Measurements from ENCODE around the gene CALCOCO1.
"Not testable (repeated sequence)": the region's sequence is repeated elsewhere in the genome, so short reads cannot be mapped to it uniquely, and the experiment has no call there.

CALCOCO1 gene

DNA sequence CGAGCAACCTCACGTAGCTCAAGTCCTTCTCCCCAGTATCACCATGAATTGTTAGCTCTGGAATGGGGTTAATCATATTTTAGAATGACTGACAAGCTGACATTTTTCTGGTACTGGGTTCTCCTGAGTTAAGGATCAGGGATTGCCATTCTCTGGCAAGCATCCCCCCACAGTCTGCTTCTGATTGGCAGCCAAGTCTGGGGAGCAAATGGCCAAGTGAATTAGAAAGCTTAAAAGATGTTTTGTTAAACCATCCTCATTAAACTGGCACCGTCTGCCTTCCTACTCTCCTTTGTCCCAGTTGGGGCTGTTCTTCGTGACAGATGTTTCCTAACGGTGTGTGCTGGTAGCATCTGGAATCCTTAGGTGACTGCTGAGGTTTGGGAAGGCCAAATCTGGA lies 41.7 kb upstream of the CALCOCO1 start:
- no peaks in the 10 kb centered on the region for H3K36me3 ChIP-seq (ENCODE audit: insufficient read depth)
- H3K27ac ChIP-seq = no peak overlapping the region
- no peaks in the 10 kb centered on the region for H3K4me1 ChIP-seq (ENCODE audit: low read depth, poor library complexity, severe bottlenecking)
- H3K27me3 ChIP-seq (ENCODE audit: insufficient read depth, low read depth) = peaks cover 5% of the 10 kb centered on the region; the same call in 1 of the 2 replicates
- no peak overlapping the region for H3K4me3 ChIP-seq (IDR thresholded peaks at IDR 0.05; ENCODE audit: insufficient read depth, low read depth, low read length)
- no peak overlapping the region for H3K9ac ChIP-seq
- no peak overlapping the region for H2AFZ ChIP-seq (ENCODE audit: low read depth)
- H3K4me2 ChIP-seq = no peak overlapping the region
- no peaks in the 10 kb centered on the region for H4K20me1 ChIP-seq (ENCODE audit: insufficient read depth)
- TF ChIP-seq, protein P1, sequence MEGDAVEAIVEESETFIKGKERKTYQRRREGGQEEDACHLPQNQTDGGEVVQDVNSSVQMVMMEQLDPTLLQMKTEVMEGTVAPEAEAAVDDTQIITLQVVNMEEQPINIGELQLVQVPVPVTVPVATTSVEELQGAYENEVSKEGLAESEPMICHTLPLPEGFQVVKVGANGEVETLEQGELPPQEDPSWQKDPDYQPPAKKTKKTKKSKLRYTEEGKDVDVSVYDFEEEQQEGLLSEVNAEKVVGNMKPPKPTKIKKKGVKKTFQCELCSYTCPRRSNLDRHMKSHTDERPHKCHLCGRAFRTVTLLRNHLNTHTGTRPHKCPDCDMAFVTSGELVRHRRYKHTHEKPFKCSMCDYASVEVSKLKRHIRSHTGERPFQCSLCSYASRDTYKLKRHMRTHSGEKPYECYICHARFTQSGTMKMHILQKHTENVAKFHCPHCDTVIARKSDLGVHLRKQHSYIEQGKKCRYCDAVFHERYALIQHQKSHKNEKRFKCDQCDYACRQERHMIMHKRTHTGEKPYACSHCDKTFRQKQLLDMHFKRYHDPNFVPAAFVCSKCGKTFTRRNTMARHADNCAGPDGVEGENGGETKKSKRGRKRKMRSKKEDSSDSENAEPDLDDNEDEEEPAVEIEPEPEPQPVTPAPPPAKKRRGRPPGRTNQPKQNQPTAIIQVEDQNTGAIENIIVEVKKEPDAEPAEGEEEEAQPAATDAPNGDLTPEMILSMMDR (conservative IDR thresholded peaks at IDR 0.05; ENCODE audit: low read depth, low read length) = no peak
- no peaks in the 10 kb centered on the region for H3K79me2 ChIP-seq (ENCODE audit: insufficient read depth, low read depth)

DNA sequence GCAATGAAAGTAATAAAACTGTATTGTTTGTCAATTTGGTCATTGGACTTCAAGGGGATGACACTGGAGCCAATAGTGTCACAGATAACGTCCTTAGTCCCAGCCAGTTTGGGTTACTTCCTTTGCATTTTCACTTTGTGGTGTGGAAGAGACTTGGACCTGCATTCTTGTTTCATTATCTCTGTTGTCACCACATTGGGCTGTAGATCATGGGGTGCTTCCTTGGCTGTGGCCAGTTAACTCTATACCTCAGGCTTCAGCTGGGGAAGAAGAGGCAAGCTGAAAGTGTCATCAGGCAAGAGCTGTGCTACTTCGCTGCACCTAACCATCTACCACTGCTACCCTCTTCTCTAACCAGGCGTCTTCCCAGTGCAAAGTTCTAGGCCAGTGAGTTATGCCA lies 39.6 kb upstream of the CALCOCO1 start:
- no peaks in the 10 kb centered on the region for H3K79me2 ChIP-seq (ENCODE audit: insufficient read depth, low read depth)
- no peak overlapping the region for H3K9ac ChIP-seq
- TF ChIP-seq, protein P1 (conservative IDR thresholded peaks at IDR 0.05; ENCODE audit: low read depth, low read length) = no peak
- no peak overlapping the region for H3K4me3 ChIP-seq (IDR thresholded peaks at IDR 0.05; ENCODE audit: insufficient read depth, low read depth, low read length)
- H3K27ac ChIP-seq = no peak overlapping the region
- H3K27me3 ChIP-seq (ENCODE audit: insufficient read depth, low read depth) = peaks cover 17% of the 10 kb centered on the region; the same call in 1 of the 2 replicates
- no peak overlapping the region for H3K4me2 ChIP-seq
- no peaks in the 10 kb centered on the region for H3K36me3 ChIP-seq (ENCODE audit: insufficient read depth)
- no peaks in the 10 kb centered on the region for H4K20me1 ChIP-seq (ENCODE audit: insufficient read depth)
- no peak overlapping the region for H2AFZ ChIP-seq (ENCODE audit: low read depth)
- H3K4me1 ChIP-seq (ENCODE audit: low read depth, poor library complexity, severe bottlenecking) = no peaks in the 10 kb centered on the region

DNA sequence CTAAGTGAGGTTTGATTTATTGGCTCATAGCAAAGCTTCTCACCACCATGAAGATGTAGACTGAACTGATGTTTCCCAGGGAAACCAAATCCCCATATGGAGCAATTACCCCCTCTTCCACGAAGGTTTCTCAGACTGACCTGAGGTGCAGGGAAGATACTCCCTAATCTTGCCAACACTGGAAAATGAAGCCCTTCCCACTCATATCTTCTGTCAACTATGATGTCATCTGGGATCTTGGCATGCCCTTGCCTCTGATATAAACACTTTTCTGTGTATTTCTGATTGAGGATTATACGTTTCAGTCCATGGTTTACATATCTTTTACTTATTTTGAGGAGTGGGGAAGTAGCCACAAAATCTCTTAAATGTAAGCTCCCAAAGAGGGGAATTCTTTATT lies 38.6 kb upstream of the CALCOCO1 start:
- TF ChIP-seq, protein P1 (conservative IDR thresholded peaks at IDR 0.05; ENCODE audit: low read depth, low read length) = no peak
- Histone ChIP-seq H3K36me3 (ENCODE audit: insufficient read depth) (no peaks in the 10 kb centered on the region), H3K4me2 (no peak overlapping the region), H3K27me3 (ENCODE audit: insufficient read depth, low read depth) (peaks cover 19% of the 10 kb centered on the region; the same call in 1 of the 2 replicates), H3K79me2 (ENCODE audit: insufficient read depth, low read depth) (no peaks in the 10 kb centered on the region), H3K4me1 (ENCODE audit: low read depth, poor library complexity, severe bottlenecking) (no peaks in the 10 kb centered on the region), H4K20me1 (ENCODE audit: insufficient read depth) (no peaks in the 10 kb centered on the region), H3K9ac (no peak overlapping the region), H3K27ac (no peak overlapping the region), H2AFZ (ENCODE audit: low read depth) (no peak overlapping the region), H3K4me3 (IDR thresholded peaks at IDR 0.05; ENCODE audit: insufficient read depth, low read depth, low read length) (no peak overlapping the region)

DNA sequence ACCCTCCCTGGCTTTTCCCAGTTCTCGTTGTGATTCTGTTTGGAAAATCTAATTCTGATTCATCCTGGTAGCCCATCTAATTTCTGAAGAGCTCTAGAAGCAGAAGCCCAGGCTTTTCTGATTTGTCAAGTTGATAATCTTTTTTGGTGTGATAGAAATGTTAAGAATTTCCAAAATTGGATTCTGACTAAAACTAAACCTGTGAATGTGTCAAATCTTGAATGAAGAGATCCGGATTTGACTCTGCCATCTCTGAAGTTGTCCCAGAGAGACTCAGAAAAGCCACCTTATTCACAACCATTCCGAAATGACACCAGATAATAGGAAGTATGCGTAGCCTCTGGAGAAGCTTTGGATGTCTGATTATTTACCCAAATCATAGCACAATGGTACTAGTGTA lies 37.4 kb upstream of the CALCOCO1 start:
- Histone ChIP-seq H3K79me2 (ENCODE audit: insufficient read depth, low read depth) (no peaks in the 10 kb centered on the region), H4K20me1 (ENCODE audit: insufficient read depth) (no peaks in the 10 kb centered on the region), H2AFZ (ENCODE audit: low read depth) (no peak overlapping the region), H3K36me3 (ENCODE audit: insufficient read depth) (no peaks in the 10 kb centered on the region), H3K27me3 (ENCODE audit: insufficient read depth, low read depth) (peaks cover 28% of the 10 kb centered on the region), H3K4me3 (IDR thresholded peaks at IDR 0.05; ENCODE audit: insufficient read depth, low read depth, low read length) (no peak overlapping the region), H3K4me2 (no peak overlapping the region), H3K27ac (no peak overlapping the region), H3K4me1 (ENCODE audit: low read depth, poor library complexity, severe bottlenecking) (no peaks in the 10 kb centered on the region), H3K9ac (no peak overlapping the region)
- TF ChIP-seq, protein P1 (conservative IDR thresholded peaks at IDR 0.05; ENCODE audit: low read depth, low read length) = no peak

DNA sequence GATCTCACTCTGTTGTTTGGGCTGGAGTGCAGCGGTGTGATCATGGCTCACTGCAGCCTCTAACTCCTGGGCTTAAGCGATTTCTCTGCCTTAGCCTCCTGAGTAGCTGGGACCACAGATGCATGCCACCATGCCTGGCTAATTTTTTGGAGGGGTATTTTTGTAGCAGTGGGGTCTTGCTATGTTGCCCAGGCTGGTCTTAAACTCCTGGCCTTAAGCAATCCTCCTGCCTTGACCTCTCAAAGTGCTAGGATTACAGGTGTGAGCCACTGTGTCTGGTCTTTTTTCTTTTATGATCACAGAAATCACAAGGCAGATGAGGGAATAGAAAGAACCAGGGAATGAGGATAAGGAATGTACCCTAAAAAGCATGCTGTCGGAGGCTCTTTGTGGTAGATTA lies 35.5 kb upstream of the CALCOCO1 start:
- not testable (repeated sequence) for H3K4me2 ChIP-seq

More for the DNA sequence above, 35.5 kb upstream of the CALCOCO1 start:
- H3K27me3 ChIP-seq (ENCODE audit: insufficient read depth, low read depth) = peaks cover 47% of the 10 kb centered on the region
- H3K4me3 ChIP-seq (IDR thresholded peaks at IDR 0.05; ENCODE audit: insufficient read depth, low read depth, low read length); H3K9ac ChIP-seq; H3K4me1 ChIP-seq (ENCODE audit: low read depth, poor library complexity, severe bottlenecking); H3K79me2 ChIP-seq (ENCODE audit: insufficient read depth, low read depth); H3K36me3 ChIP-seq (ENCODE audit: insufficient read depth); H2AFZ ChIP-seq (ENCODE audit: low read depth); H3K27ac ChIP-seq; H4K20me1 ChIP-seq (ENCODE audit: insufficient read depth): not testable (repeated sequence)

Data from KMS-11 (cell line).